Endothelial cell of umbilical vein (primary cell): Measurements from ENCODE around the gene SPTLC1. TPM values are rescaled to one million over a fixed set of nuclear protein-coding genes. Genes with fewer than 3 reads are reported as not detected.

Experiments
- BruUV-seq: library from RNA; stranded (reverse); fragments of 400-500 nt; replicated peaks from 2 replicates; lab custom pipeline; 2021; lab: Mats Ljungman, UMichigan
- CTCF ChIA-PET: fragments of 300-600, 350-600 bp; sonication (Branson Sonifier 250); formaldehyde crosslinking; loops from one replicate; lab custom pipeline; 2021; ENCODE audit warnings: antibody characterized with exemption, inconsistent platforms; lab: Charles Lee
- POLR2A ChIA-PET: fragments of 300-600, 350-600 bp; sonication (Branson Sonifier 250); formaldehyde crosslinking; loops from one replicate; lab custom pipeline; 2021; ENCODE audit warnings: antibody characterized with exemption, inconsistent platforms; lab: Charles Lee
- DNase-seq: peaks from one replicate; pipeline ENCODE4 v3.0.0-alpha.2; 2011; ENCODE audit warnings: low read depth, low spot score
- FAIRE-seq: peaks from 2 replicates; lab custom pipeline; 2011; peaks lifted over from hg19 to GRCh38; lab: Jason Lieb, UNC
- H2AFZ ChIP-seq: 2 replicates; pipeline ENCODE4 v1.6.0; 2012; ENCODE audit warnings: low read depth, low read length, control low read depth, inconsistent platforms
- H3K27ac ChIP-seq: 2 replicates; pipeline ENCODE4 v1.5.1; 2011; ENCODE audit warnings: low read depth, mild to moderate bottlenecking, control low read depth, low read length, moderate library complexity; ENCODE audit not compliant: insufficient read depth
- H3K27me3 ChIP-seq, 2 experiments: 2 replicates each; pipeline versions ENCODE4 v1.6.0 to v1.6.1; 2011; ENCODE audit warnings: low read length in 2 of 2, mixed read lengths in 1 of 2; ENCODE audit not compliant: control insufficient read depth in 2 of 2, insufficient read depth in 2 of 2
- H3K36me3 ChIP-seq, 2 experiments: 2 replicates in 1 of 2; 3 replicates in 1 of 2; pipeline ENCODE4 v1.5.1; 2011; ENCODE audit warnings: low read length in 2 of 2, mild to moderate bottlenecking in 1 of 2, moderate library complexity in 1 of 2; ENCODE audit not compliant: control insufficient read depth in 2 of 2, insufficient read depth in 2 of 2; ENCODE audit errors: extremely low read depth in 1 of 2
- H3K4me1 ChIP-seq: 3 replicates; pipeline ENCODE4 v1.5.1; 2011; ENCODE audit warnings: mild to moderate bottlenecking, low read length; ENCODE audit not compliant: control insufficient read depth, insufficient read depth; ENCODE audit errors: extremely low read depth
- H3K4me2 ChIP-seq: 2 replicates; pipeline ENCODE4 v1.6.1; 2011; ENCODE audit warnings: low read length, control low read depth, mixed read lengths; ENCODE audit not compliant: insufficient read depth
- H3K4me3 ChIP-seq, 3 experiments: fragments of 200-600 bp in 1 of 3; sonication (generic), shearing (Covaris generic) in 1 of 3; replicated peaks in 1 of 3; 2 replicates each; pipeline ENCODE4 v1.5.1; 2011 to 2016; ENCODE audit warnings: control low read depth in 3 of 3, low read length in 3 of 3, mild to moderate bottlenecking in 2 of 3, inconsistent platforms in 1 of 3, low read depth in 1 of 3, moderate library complexity in 1 of 3; ENCODE audit not compliant: insufficient read depth in 1 of 3
- H3K79me2 ChIP-seq: 2 replicates; pipeline ENCODE4 v1.6.0; 2012; ENCODE audit warnings: low read length, inconsistent platforms; ENCODE audit not compliant: control insufficient read depth, insufficient read depth
- H3K9ac ChIP-seq: replicated peaks from 2 replicates; pipeline ENCODE3; 2011; ENCODE audit warnings: low read length, control low read depth; ENCODE audit not compliant: insufficient read depth; ENCODE audit errors: extremely low read depth
- H3K9me1 ChIP-seq: replicated peaks from 3 replicates; pipeline ENCODE4 v1.6.0; 2011; ENCODE audit warnings: mild to moderate bottlenecking, low read length; ENCODE audit not compliant: control insufficient read depth, insufficient read depth; ENCODE audit errors: extremely low read depth
- H3K9me3 ChIP-seq: replicated peaks from 2 replicates; pipeline ENCODE4 v1.5.1; 2012; ENCODE audit warnings: low read length, inconsistent platforms; ENCODE audit not compliant: control insufficient read depth, insufficient read depth
- H4K20me1 ChIP-seq: replicated peaks from 2 replicates; pipeline ENCODE3; 2011; ENCODE audit warnings: mild to moderate bottlenecking, low read length; ENCODE audit not compliant: control insufficient read depth, insufficient read depth; ENCODE audit errors: extremely low read depth
- CTCF ChIP-seq, 2 donors: IDR thresholded peaks; 1 replicate in 1 of 2; 2 replicates in 1 of 2; pipeline ENCODE4 v1.5.1; 2011; ENCODE audit warnings: low read length in 2 of 2, mild to moderate bottlenecking in 2 of 2, moderate library complexity in 2 of 2, control low read depth in 1 of 2, inconsistent platforms in 1 of 2, low read depth in 1 of 2; ENCODE audit not compliant: insufficient read depth in 1 of 2; ENCODE audit errors: extremely low read depth in 1 of 2
- EZH2 ChIP-seq: IDR thresholded peaks from 2 replicates; pipeline ENCODE4 v1.6.1; 2012; ENCODE audit warnings: borderline replicate concordance, low read depth, mild to moderate bottlenecking, moderate library complexity, low read length, inconsistent platforms; ENCODE audit not compliant: severe bottlenecking
- FOS ChIP-seq: IDR thresholded peaks from 2 replicates; pipeline ENCODE4 v1.6.1; 2011; ENCODE audit warnings: mild to moderate bottlenecking, low read length, moderate library complexity, borderline replicate concordance; ENCODE audit not compliant: insufficient read depth
- GATA2 ChIP-seq: IDR thresholded peaks from 2 replicates; pipeline ENCODE4 v1.7.0; 2011; ENCODE audit warnings: low read depth, mild to moderate bottlenecking, moderate library complexity, mixed read lengths, low read length; ENCODE audit not compliant: insufficient read length, insufficient read depth
- JUN ChIP-seq: IDR thresholded peaks from 2 replicates; pipeline ENCODE4 v1.6.1; 2011; ENCODE audit warnings: borderline replicate concordance, low read depth; ENCODE audit not compliant: insufficient read length, insufficient read depth
- MAX ChIP-seq: IDR thresholded peaks from 2 replicates; pipeline ENCODE4 v1.6.1; 2011; ENCODE audit not compliant: insufficient read depth, insufficient read length
- MYC ChIP-seq: IDR thresholded peaks from one replicate; pipeline ENCODE4 v1.6.1; 2011; ENCODE audit warnings: mild to moderate bottlenecking, low read depth, low read length
- POLR2A ChIP-seq: IDR thresholded peaks from 2 replicates; pipeline ENCODE4 v1.6.1; 2012; ENCODE audit warnings: low read depth, mild to moderate bottlenecking, control low read depth, low read length
- POLR2AphosphoS5 ChIP-seq: IDR thresholded peaks from 2 replicates; pipeline ENCODE4 v1.6.1; 2012; ENCODE audit warnings: low read depth, mild to moderate bottlenecking, control low read depth, low read length, moderate library complexity; ENCODE audit not compliant: insufficient read depth
- dilution Hi-C: fragments of 300-500 bp; cut with MboI; formaldehyde crosslinking; loops from one replicate; pipeline ENCODE4 v1.15.0; 2019; ENCODE audit warnings: low sequenced_read_pairs; ENCODE audit not compliant: extremely low pct_ligation_motif_present
- intact Hi-C: fragments of 100-400 bp; cut with micrococcal nuclease; formaldehyde crosslinking; loops from one replicate; pipeline ENCODE4 v1.10.0; 2022
- polyA plus RNA-seq, 4 experiments: library from polyadenylated mRNA; depleted of rRNA in 3 of 4; stranded (reverse) in 3 of 4; unstranded in 1 of 4; fragments of >200 nt; gene quantifications; 2 replicates each; pipeline versions ENCODE4 v1.2.1 to v1.2.3, GENCODE V29; 2011 to 2012; ENCODE audit warnings: missing spikeins in 1 of 4
- total RNA-seq: library from RNA; stranded (reverse); gene quantifications from 2 replicates; pipeline ENCODE4 v1.2.3, GENCODE V29; 2021

SPTLC1 gene
- total and polyA plus RNA-seq, 2 donors (not counting 3 experiments of a cell fraction or from before 2014, with no cell fraction given): 35.9 to 68.5 TPM

- CTCF ChIA-PET: no interaction called here
- peaks cover 26 to 35% of the 10 kb centered on the region in 2 experiments for H3K36me3 ChIP-seq
Measured at GRCh38 chr9:92042260-92042659, 73.0 kb downstream of the SPTLC1 start.

More at GRCh38 chr9:92042260-92042659, 73.0 kb downstream of the SPTLC1 start:
- Histone ChIP-seq H3K27ac (no peak overlapping the region), H4K20me1 (no peaks in the 10 kb centered on the region), H2AFZ (no peak overlapping the region), H3K9ac (no peak overlapping the region), H3K4me2 (no peak overlapping the region), H3K4me3 (no peak overlapping the region), H3K9me3 (no peaks in the 10 kb centered on the region), H3K9me1 (no peaks in the 10 kb centered on the region), H3K79me2 (no peaks in the 10 kb centered on the region), H3K4me1 (no peaks in the 10 kb centered on the region), H3K27me3 (no peaks in the 10 kb centered on the region)
- POLR2A ChIA-PET: no interaction called here
- dilution Hi-C loops: no loop called here
- DNase-seq: no peak
- intact Hi-C loops: no loop called here
- no peak for FAIRE-seq
- TF ChIP-seq POLR2A (no peak), GATA2 (no peak), MYC (no peak), FOS (no peak), MAX (no peak), POLR2AphosphoS5 (no peak), JUN (no peak), EZH2 (no peak), CTCF (IDR thresholded peaks at IDR 0.05; ENCODE audit: extremely low read depth in 1 of 2, insufficient read depth in 1 of 2, low read depth in 1 of 2, low read length in 2 of 2) (no peak)
- BruUV-seq: no TSS peak
